Duodenal mucosa (tissue), 2 donors: ENCODE measurements around the gene PARP14.
A peak's percentile ranks its signal among the peaks of the same experiment; 100 is the strongest.
"Not testable (repeated sequence)": the region's sequence is repeated elsewhere in the genome, so short reads cannot be mapped to it uniquely, and the experiment has no call there.

Experiments
- H3K27ac ChIP-seq: one replicate; pipeline ENCODE4 v1.7.0; 2013; ENCODE audit warnings: low read depth, low read length
- H3K27me3 ChIP-seq, 2 donors: one replicate each; pipeline ENCODE4 v1.7.0; 2013; ENCODE audit warnings: low read length in 2 of 2, control low read depth in 1 of 2; ENCODE audit not compliant: insufficient read depth in 2 of 2, control insufficient read depth in 1 of 2
- H3K36me3 ChIP-seq, 2 donors: one replicate each; pipeline ENCODE4 v1.7.0; 2013; ENCODE audit warnings: low read length in 2 of 2, control low read depth in 1 of 2; ENCODE audit not compliant: insufficient read depth in 2 of 2, control insufficient read depth in 1 of 2
- H3K4me1 ChIP-seq, 2 donors: one replicate each; pipeline ENCODE4 v1.7.0; 2013; ENCODE audit warnings: low read length in 2 of 2, control low read depth in 1 of 2; ENCODE audit not compliant: insufficient read depth in 2 of 2, control insufficient read depth in 1 of 2
- H3K4me3 ChIP-seq, 2 donors: one replicate each; pipeline ENCODE4 v1.7.0; 2013; ENCODE audit warnings: low read length in 2 of 2, low read depth in 1 of 2
- H3K9ac ChIP-seq, 2 donors: one replicate each; pipeline ENCODE4 v1.7.0; 2013; ENCODE audit warnings: low read length in 2 of 2, low read depth in 1 of 2
- H3K9me3 ChIP-seq, 2 donors: one replicate each; pipeline ENCODE4 v1.7.0; 2013; ENCODE audit warnings: low read length in 2 of 2, control low read depth in 1 of 2; ENCODE audit not compliant: control insufficient read depth in 1 of 2

Gene PARP14

DNA sequence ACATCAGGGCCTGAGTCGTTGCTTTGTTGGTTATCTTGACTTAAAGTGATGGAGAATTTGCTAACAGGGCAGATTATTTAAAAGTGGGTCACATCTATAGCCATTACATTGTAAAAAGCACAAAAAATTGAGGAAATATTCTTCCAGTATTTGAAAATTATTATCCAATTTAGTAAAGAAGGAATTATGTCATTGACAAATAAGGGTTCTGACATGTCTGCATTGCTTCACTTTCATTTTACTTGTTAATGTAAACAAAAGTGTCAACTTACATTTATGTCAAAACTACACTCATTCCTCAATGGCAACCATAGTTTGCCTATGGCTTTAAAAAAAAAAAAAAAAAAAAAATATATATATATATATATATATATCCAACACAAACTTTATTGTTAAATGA, 3.4 kb upstream of the PARP14 start:
- no peak overlapping the region for H3K4me3 ChIP-seq
- H3K36me3 ChIP-seq: no peaks in the 10 kb centered on the region
- peaks cover 23% of the 10 kb centered on the region in 2 donors for H3K4me1 ChIP-seq
- H3K9ac ChIP-seq: no peak overlapping the region
- H3K9me3 ChIP-seq: no peaks in the 10 kb centered on the region
- no peaks in the 10 kb centered on the region for H3K27me3 ChIP-seq
- no peak overlapping the region for H3K27ac ChIP-seq

DNA sequence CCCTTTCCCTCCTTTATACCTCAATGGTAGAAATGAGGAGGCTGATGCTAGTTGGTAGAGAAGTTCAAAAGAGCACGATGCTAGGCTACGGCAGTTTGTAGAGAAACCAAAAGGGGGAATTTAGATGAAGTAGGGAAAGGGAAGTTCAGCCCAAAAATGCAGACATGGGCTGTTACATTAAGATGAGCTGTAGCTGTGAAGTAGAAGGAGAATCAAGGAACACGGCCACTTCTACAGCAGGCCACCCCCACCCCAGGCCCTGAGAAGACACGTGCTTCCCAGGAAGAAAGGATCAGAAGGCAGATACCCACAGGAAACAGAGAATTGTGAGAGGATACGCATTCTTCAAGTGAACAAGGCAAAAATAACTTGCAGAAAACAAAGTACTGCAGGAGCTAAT, 2.1 kb upstream of the PARP14 start:
- peak overlapping the region; percentile 86 to 91 for H3K9ac ChIP-seq
- peaks cover 28 to 29% of the 10 kb centered on the region in 2 donors for H3K4me1 ChIP-seq
- H3K27me3 ChIP-seq: no peaks in the 10 kb centered on the region
- no peaks in the 10 kb centered on the region for H3K9me3 ChIP-seq
- H3K27ac ChIP-seq: no peak overlapping the region
- peak overlapping the region in 1 of 2 donors; percentile 96 for H3K4me3 ChIP-seq
- H3K36me3 ChIP-seq: no peaks in the 10 kb centered on the region

DNA sequence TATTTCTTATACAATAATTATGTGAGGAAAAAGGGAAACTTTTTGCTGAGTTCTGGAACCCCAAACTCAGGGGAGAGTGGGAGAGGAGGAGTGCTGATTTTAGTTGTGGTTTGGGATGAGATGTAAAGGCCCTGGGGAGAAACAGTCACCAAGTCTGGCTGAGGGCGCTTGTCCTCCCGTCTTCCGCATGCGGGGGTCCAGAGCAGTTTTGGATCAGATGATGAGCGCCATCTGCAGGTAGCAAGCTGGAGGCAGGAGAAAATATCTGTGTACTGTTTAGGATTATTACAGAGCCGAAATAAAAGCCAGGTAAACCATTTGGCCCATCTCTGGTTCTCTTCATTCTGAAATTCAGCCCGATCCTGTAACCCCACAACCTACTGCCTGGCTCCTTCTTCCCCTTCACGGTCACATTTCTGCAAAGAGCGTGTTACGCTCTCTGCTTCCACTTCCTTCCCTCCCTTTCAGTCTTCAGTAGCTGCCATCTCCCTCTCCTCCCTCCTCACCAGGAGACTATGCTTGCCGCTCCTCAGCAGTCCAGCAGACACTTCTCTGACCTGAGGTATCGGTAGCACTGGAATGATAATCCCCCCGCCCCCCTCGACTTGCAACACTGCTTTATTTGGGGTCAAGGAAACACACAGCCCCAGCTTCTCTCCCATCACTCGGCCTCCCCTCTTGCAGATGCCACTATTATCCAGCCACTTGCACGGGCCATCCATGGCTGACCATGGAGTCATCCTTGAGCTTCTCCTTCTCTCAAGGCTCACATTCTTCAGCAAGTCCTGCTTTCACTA, 1.4 kb upstream of the PARP14 start:
- Histone ChIP-seq H3K4me1 (peaks cover 28 to 33% of the 10 kb centered on the region in 2 donors), H3K4me3 (peak overlapping the region; percentile 85 to 96), H3K27me3 (no peaks in the 10 kb centered on the region), H3K9me3 (no peaks in the 10 kb centered on the region), H3K9ac (peak overlapping the region; percentile 86 to 91), H3K36me3 (no peaks in the 10 kb centered on the region), H3K27ac (peak overlapping the region; percentile 89)

DNA sequence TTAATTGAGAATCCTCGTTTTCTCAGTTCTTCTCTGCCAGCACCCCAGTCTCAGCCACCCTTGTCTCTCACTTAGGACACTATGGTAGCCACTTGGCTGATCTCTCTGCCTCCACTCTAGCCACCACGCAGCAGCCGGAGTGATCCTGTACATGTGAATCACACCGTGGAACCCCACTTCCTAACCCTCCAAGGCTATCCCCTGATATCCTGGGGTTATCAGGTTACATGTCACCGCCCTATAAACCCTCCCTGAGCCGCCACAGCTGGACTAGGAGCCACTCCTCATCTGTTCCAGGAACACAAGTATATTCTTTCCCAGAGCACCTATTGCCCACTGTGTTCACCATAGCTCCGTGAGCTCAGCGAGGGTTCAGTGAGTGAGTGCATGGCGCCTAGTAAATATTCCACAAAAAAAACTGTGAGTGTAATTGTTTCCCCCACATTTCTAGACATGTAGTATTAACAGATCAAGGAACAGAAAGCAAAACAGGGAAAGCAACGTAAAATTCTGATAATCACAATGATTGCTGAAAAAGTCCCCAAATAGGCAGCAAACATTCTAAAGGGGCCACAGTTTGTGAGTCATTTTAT, 661 bp upstream of the PARP14 start:
- peaks cover 28 to 33% of the 10 kb centered on the region in 2 donors for H3K4me1 ChIP-seq
- H3K27ac ChIP-seq: peak overlapping the region; percentile 89
- H3K27me3 ChIP-seq: no peaks in the 10 kb centered on the region
- no peaks in the 10 kb centered on the region for H3K9me3 ChIP-seq
- no peaks in the 10 kb centered on the region for H3K36me3 ChIP-seq
- peak overlapping the region; percentile 86 to 91 for H3K9ac ChIP-seq
- H3K4me3 ChIP-seq: peak overlapping the region; percentile 85 to 96

DNA sequence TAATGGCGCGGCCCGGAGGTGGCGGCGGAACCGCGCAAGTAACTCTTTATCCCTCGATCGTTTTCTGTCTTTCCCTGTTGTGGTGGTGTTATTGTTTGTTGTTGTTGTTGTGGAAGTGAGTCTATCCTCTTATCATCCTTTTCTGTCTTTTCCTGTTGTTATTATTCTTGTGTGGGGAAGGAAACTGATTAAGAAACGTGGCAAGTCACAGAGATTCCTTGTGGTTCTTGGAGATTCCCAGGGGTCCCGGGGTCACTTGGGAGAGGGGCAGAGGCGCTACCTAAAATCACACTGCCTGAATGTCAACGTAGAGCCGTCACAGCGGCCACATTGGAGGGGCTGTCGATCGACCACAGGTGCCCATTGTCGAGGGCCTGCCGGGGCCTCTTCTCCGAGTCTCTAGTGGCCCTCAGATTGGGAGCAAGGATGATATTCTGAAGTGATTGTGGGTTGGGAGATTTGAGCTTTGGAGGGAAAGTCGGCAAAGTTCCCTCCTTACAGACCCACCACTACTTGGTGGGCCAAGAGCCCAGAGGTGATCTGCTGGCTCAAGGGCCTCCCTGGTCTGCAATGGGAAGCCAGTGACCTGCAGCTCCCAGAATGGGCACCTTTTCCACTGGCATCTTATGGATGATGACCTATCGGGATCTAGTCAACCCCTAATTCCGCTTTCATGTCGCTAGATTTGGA, 790 bp downstream of the PARP14 start:
- H3K27ac ChIP-seq: peak overlapping the region; percentile 89
- peaks cover 28 to 33% of the 10 kb centered on the region in 2 donors for H3K4me1 ChIP-seq
- H3K9me3 ChIP-seq: no peaks in the 10 kb centered on the region
- H3K9ac ChIP-seq: peak overlapping the region; percentile 82 to 86
- peaks cover 0 to 13% of the 10 kb centered on the region in 2 donors for H3K36me3 ChIP-seq
- peak overlapping the region; percentile 85 to 96 for H3K4me3 ChIP-seq
- no peaks in the 10 kb centered on the region for H3K27me3 ChIP-seq

DNA sequence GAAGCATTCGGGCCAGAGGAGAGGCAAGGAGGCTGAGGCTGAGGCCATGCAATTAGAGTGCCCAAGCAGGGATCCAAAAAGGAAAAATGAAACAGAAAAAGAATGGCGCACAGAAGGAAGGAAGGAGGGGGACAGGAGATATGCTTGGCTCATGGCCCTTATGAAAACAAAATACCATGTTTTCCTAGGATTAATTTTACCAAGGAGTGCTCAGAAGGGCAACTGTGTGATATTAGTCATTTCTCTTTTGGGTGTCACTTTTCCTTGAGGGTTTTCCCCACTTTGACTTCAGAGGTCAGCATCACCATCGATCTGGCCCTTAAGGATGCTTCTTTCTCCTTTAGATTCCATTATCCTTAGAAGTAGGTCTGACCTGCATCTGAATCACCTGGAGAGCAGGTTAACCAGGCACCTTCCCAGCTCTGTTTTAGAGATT, 1.4 kb downstream of the PARP14 start:
- H3K36me3 ChIP-seq: peaks cover 5 to 13% of the 10 kb centered on the region in 2 donors
- H3K27me3 ChIP-seq: no peaks in the 10 kb centered on the region
- H3K4me3 ChIP-seq: peak overlapping the region; percentile 85 to 96
- no peak overlapping the region for H3K27ac ChIP-seq
- H3K9me3 ChIP-seq: no peaks in the 10 kb centered on the region
- H3K4me1 ChIP-seq: peaks cover 28 to 33% of the 10 kb centered on the region in 2 donors
- H3K9ac ChIP-seq: peak overlapping the region; percentile 82 to 86

DNA sequence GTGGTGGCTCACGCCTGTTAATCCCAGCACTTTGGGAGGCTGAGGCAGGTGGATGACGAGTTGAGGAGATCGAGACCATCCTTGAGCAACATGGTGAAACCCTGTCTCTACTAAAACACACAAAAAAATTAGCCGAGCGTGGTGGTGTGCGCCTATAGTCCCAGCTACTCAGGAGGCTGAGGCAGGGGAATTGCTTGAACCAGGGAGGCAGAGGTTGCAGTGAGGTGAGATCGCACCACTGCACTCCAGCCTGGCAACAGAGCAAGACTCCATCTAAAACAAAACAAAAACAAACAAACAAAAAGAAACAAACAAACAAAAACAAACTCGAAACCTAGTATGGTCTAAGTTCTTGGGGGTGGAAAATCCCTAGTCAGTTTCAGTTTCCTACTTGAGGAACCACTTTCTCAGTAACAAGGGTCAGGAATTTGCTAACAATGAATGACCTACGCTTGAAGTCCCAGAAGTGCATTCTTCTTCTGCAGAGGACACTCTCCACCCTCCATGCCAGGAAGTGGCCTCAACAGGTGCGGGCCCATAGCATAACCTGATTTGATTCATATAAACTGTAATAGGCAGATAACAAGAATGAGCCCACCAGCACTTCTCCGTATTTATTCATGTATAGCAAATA, 2.3 kb downstream of the PARP14 start:
- not testable (repeated sequence) for H3K9ac ChIP-seq, H3K4me3 ChIP-seq, H3K27me3 ChIP-seq, H3K9me3 ChIP-seq, H3K27ac ChIP-seq
- peaks cover 28 to 33% of the 10 kb centered on the region in 2 donors for H3K4me1 ChIP-seq
- H3K36me3 ChIP-seq: peaks cover 11 to 13% of the 10 kb centered on the region in 2 donors

DNA sequence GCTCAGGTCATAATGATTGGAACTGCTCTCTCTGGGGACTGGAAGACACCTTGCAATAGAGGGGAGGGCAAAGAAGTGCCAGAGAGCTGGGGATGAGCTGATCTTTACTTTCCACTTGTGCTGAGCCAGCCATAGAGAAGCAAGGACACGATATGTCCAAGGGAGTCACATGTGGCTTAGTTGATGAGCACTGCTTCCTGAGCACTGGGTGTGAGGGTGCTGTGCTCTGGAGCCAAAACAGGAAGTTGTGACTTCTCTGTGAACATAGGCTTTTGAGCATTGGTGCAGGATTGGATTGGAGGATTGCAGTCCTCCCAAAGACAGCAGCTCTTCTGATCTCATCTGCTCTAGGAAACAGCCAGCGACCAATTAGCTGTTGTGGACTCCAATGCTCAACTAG, 6.7 kb downstream of the PARP14 start:
- Histone ChIP-seq H3K27me3 (no peaks in the 10 kb centered on the region), H3K4me1 (peaks cover 4 to 9% of the 10 kb centered on the region in 2 donors), H3K9ac (no peak overlapping the region), H3K27ac (no peak overlapping the region), H3K36me3 (peaks cover 17 to 20% of the 10 kb centered on the region in 2 donors), H3K4me3 (no peak overlapping the region), H3K9me3 (no peaks in the 10 kb centered on the region)

DNA sequence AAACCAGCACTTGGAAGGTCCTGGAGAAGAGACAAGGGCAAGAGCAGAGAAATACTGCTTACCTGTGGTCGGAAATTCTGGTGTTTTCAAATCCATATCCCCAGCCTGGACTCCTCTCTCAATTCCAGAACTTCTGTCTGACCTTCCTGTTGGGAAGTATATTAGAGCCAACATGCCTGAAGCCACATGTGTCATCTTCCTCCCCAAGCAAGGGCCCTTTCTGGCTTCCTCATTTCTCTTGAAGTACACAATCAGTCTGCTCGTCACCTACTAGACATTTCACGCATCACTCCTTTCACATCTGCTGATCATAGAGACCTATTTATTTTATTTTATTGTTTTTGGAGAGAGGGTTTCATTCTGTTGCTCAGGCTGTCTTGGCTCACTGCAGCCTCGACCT, 8.4 kb downstream of the PARP14 start:
- H3K27ac ChIP-seq: no peak overlapping the region

More for the DNA sequence above, 8.4 kb downstream of the PARP14 start:
- H3K36me3 ChIP-seq: peaks cover 27 to 32% of the 10 kb centered on the region in 2 donors
- no peaks in the 10 kb centered on the region for H3K4me1 ChIP-seq
- no peaks in the 10 kb centered on the region for H3K9me3 ChIP-seq
- no peak overlapping the region for H3K9ac ChIP-seq
- H3K27me3 ChIP-seq: no peaks in the 10 kb centered on the region
- H3K4me3 ChIP-seq: no peak overlapping the region
